Measurements from ENCODE around the gene UBAP2L.
"Not testable (repeated sequence)": the region's sequence is repeated elsewhere in the genome, so short reads cannot be mapped to it uniquely, and the experiment has no call there.

Gene UBAP2L

DNA sequence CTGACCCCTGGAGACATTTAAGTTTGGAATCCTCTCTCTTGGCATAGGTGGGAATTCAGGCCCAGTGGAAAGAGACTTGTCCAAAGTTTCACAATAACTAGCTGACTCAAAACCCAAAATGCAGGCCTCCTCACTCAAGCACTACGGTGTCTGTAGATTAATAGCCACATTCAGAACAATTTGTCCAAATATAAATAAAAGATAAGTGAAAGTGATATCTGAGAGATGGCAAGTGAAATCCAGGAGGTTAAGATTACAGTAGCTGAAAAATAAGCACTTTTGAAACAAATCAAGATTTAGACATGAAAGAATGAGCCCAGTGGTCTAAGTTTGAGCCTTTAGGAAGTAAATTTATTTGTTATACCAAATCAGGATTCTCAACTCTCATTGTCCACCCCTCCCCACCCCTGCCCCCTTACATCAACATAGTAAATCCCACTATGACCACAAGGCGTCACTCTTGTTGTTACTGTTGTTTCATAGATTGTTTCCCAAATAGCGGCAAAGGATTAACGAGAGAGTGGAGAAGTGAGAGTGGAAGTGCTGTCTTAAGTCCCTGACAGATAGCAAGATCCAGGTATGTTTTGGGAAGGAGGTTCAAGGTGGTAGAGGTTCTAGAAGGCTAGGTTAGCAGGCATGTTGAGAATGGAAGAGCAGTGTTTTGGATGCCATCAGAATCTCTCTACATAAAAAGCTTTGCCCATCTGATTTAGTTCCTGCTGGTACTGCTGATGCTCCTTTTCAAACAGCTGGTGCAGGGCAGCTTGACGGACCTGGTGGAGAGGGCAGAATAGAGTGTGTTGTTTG, 21.8 kb upstream of the UBAP2L start:
- DNase-seq = peak; percentile 75

- DNase-seq = no peak
Measured at GRCh38 chr1:154199563-154199879, 21.2 kb upstream of the UBAP2L start.

DNA sequence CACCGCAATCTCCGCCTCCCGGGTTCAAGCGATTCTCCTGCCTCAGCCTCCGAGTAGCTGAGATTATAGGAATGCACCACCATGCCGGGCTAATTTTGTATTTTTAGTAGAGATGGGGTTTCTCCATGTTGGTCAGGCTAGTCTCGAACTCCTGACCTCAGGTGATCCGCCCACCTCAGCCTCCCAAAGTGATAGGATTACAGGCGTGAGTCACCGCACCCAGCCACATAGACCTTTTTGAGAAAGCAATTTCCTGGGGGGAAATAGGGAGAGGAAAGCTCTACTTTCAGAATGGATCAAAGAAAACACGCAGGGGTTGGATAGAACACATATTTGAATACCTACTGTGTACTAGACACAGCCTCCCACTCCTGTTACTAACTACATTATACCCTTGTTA, 15.0 kb upstream of the UBAP2L start:
- not testable (repeated sequence) for DNase-seq

DNA sequence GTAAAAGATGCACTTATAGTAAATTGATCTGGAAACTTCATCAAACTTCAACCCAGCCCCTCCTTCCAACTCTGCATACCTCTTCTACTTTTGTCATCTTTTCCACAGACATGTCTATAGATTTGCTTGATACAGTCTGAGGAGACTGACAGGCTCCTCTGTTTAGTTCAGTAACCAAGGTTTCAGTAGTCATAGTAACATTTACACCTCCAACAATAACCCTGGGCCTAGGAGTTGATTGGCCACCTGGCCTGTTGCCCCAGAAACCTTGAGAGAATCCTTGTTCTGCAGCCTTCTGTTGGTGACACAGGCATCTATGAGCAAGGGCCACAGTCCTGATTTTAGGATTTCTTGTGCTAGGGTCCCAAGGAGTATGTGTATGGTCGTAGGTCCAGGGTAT, 14.6 kb upstream of the UBAP2L start, which contains the start of gene CFAP141:
TSS of gene CFAP141 (minus strand) at position 138 of the 400 bp plus-strand sequence. CDS start at position 112, 26 bp downstream.
- no peak for DNase-seq

DNA sequence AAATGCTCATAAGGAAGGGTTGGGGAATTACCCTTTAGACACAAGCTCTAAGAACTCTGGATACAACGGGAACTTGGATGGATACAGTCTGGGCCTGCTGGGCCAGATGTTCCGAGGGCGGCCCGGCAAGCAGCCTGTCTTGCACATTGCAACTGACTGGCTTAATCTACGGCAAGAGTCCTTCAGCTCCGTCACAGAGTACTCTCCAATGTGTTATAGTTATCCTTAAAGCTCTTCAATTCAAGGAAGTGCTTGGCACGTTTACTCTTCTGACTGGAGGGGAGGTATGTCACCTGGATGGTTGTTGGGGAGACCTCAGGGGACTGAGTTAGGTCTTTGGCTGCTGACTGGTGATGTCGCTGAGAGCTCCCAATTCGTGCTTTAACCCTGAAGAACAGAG, 13.5 kb upstream of the UBAP2L start:
- DNase-seq = no peak

DNA sequence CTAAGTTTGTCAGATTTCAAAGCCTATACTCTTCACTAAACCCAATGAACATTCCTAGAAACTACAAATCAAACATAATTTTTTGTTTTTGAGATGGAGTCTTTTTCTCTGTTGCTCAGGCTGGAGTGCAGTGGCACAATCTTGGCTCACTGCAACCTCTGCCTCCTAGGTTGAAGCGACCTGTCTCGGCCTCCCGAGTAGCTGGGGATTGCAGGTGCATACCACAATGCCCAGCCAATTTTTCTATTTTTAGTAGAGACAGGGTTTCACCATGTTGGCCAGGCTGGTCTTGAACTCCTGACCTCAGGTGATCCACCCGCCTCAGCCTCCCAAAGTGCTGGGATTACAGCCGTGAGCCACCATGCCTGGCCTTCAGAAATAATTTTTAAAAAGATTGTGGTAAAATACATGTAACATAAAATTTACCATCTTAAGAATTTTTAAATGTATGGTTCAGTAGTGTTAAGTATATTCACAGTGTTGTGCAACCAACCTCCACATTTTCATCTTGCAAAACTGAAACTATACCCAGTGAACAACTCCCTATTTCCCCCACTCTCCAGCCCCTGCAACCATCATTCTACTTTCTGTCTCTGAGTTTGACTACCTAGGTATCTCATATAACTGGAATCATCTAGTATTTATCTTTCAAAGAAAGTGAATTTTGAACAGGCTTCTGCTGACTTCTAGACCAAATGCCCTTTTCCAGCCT, 11.9 kb upstream of the UBAP2L start:
- no peak for DNase-seq

DNA sequence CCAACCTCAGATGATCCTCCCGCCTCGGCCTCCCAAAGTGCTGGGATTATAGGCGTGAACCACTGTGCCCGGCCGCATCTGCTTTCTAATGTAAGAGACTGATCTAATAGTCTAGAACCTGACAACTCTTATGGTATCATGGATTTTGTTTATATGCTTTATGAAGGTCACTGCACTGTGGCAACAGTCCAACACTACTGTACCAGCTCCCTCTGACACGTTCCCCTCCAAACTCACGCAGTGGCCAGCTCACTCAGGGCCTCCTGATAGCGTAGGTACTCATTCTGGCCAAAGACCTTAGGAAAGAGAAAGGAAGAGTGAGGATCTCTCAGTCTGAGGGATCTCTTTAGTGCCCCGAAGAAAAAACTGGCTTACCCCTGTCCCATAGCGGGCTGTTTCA, 8.7 kb upstream of the UBAP2L start:
- DNase-seq = no peak

- DNase-seq = no peak
Measured at GRCh38 chr1:154213274-154213673, 7.5 kb upstream of the UBAP2L start.

DNA sequence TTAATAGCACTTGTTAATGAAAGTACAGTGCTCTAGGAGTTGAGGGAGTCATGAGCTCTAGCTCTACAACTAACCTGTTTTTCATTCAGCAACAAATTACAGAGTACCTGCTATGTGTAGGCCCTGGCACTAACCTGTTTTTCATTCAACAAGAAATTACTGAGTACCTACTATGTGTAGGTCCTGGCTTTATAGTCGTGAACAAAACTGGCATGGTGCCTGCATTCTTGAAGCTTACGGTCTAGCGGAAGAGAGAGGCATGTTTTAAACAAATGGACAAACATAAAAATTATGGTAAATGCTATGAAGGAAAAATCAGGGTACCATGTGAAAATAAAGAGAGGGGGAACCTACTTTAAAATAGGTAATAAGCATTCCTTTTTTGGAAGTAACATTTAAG, 2.2 kb upstream of the UBAP2L start:
- DNase-seq = no peak

- no peak for DNase-seq
Measured at GRCh38 chr1:154219541-154219940, 1.2 kb upstream of the UBAP2L start.

DNA sequence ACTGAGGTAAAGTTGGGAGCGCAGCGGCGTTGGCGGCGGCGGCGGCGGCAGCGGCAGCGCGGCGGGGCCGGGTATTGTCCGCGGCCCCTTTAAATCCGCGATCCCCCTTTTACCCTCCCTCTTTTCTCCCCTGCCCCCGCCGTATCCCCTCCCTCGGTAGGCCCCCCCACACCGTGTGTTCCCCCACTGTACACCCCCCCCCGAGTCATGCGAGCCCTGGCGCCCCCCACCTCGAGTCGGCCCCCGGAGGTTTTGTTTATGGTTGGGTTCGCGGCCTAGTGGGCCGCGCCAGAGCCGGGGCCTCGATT, 169 bp downstream of the UBAP2L start:
- DNase-seq = no peak

DNA sequence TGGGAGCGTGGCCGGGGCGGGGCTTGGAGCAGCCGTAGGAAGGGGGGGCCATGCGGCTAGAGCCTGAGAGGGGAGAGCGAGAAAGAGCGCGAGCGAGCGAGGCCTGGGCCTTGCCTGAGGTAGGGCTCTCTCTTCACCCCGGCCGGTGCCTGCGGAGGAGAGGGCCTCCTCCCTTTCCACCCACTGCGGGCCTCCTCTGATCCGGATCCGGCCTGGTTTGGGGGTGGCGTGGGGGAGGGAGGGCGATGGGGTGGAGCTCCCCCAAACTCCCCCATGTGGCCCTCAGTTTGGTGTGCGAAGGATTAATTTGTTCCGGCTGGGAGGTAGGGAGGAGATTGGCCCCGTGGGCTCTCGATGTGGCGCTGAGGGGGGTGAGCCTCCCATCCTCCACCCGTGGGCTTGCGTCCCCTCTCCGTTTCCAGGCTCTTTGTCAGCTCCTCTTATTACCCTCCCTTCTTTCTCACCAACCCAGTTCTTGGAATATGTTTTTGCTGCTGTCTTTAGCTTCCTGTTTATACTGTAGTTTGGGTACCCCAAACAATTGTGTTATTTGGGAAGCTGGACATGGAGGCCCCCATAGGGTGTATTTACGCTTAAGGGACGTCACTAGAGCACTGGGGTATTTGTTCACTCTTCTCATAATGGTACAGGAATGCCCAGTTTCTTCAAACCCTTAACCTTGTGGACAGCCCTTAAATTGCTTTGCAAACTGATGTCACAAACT, 685 bp downstream of the UBAP2L start:
- DNase-seq = peak; percentile 80

DNA sequence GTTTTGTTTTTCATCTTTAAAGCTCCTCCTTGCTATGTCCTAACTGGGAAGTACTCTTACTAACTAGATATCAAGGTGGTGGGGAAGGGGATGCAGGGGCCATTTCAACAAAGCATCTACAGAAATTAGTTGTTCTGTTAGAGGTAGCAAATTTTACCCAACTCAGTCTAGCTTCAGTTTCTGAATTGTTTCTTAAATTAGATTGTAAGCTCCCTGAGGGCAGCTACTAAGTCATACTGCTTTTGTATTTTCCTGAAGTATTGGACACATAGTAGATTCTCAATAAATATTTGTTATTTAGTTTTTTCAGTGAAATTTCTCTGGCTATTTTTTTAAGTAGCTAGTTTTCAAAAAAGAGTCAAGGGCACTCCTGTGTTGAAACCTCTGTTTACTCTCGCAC, 1.8 kb downstream of the UBAP2L start:
- DNase-seq = no peak

DNA sequence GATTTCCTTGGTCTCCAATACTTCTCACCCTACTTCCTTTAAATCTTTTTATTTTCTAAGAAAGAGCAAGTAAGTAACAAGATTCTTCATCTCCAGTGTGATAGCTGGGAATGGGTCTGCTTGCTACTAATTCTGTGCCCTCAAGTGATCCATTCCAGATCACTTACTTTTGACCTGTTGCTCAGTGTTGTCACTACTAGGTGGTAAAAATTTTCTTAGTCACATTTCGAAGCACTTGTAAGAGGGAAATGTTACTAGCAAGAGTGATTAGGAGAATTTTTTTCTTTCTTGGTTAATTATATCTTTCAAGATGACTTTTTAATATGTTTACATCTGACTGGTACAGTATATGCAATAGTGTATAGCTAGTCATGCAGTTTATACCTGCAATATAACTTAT, 2.2 kb downstream of the UBAP2L start:
- no peak for DNase-seq

DNA sequence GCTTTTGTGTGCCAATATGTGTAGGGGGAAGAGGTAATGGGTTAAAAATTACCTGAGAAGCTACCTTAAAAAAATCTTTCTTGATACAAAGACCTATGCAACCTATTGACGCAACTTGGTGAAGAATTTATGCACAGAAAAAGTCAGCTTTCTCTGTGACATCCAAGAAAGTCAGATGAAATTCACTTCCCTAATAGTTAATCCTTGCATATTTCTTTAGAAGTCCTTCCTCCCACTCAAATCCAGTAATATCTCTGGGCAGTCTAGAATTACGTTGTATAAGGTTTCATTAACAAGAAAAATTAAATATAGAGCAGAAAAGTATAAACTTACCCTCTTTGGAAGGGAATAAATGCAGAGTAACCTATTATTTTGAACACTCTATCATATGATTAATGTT, 2.9 kb downstream of the UBAP2L start:
- DNase-seq = no peak

GRCh38 chr1:154225370-154225769, 4.6 kb downstream of the UBAP2L start:
- no peak for DNase-seq

DNA sequence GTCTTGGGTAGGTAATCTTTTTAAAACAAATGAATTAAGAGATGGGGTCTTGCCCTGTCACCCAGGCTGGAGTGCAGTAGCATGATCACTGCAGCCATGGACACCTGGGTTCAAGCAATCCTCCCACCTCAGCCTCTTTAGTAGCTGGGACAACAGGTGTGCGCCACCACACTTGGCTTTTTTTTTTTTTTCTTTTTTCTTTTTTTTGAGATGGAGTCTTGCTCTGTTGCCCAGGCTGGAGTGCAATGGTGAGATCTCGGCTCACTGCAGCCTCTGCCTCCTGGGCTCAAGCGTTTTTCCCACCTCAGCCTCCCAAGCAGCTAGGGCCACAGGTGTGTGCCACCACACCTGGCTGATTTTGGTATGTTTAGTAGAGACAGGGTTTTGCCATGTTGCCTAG, 10.4 kb downstream of the UBAP2L start:
- not testable (repeated sequence) for DNase-seq

DNA sequence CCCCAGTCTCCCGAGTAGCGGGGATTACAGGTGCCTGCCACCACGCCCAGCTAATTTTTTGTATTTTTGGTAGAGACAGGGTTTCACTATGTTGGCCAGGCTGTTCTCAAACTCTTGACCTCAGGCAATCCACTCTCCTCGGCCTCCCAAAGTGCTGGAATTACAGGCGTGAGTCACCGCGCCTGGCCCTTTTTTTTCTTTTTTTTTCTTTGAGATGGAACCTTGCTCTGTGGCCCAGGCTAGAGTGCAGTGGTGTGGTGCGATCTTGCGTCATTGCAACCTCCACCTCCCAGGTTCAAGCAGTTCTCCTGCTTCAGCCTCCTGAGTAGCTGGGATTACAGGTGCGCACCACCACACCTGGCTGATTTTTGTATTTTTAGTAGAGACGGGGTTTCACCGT, 12.4 kb downstream of the UBAP2L start:
- not testable (repeated sequence) for DNase-seq

DNA sequence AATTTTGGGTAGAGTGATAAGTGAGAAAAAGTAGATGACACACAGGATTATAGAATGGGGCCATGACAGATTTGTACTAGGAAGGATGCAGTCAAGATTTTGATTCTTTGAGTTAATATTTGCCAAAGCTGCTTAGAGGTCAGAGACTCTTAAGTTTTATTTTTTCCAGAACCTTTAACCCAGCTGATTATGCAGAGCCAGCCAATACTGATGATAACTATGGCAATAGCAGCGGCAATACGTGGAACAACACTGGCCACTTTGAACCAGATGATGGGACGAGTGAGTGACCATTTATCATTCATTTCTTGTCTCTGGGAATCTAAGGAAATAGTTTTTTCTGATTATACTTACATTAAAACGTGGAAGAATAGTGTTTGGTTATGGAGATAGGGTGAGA, 16.1 kb downstream of the UBAP2L start:
- no peak for DNase-seq

- no peak for DNase-seq
Measured at GRCh38 chr1:154237435-154237834, 16.7 kb downstream of the UBAP2L start.

DNA sequence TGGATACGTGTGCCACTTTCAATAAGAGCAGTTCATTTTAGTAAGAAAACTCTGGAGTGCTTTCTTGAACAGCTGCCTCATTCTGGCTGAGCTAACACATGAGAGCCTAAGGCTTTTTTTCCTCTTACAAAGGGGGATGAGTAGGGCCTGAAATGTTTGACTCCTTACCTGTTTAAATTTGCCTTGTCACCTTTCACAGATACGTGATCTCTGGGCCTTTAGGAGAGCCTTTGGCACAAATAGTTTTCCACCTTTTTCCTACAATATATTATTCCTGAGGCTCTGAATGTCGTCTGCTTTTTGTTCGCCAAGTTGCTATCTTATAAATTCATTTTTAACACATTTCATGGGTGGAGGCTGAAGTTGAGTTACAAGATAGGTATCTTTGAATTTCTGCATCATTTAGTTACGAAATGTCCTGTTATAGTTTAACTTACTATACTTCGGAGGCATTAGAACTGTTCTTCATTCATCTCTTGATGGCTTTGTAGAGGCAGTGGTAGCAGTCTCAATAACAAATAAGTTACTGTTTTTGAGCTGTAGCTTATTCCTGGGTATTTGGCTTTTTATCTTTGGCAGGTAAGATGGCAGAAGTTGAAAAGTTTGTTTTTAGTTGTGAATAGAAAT, 17.2 kb downstream of the UBAP2L start:
- no peak for DNase-seq

GRCh38 chr1:154239491-154239890, 18.7 kb downstream of the UBAP2L start:
- no peak for DNase-seq

- no peak for DNase-seq
Measured at GRCh38 chr1:154240294-154240833, 19.6 kb downstream of the UBAP2L start.

Data from CD4-positive, alpha-beta T cell treated with Interleukin-10 for 1 hour (primary cell).